B cell (primary cell): ENCODE results near the gene C1QTNF12. TPM values are rescaled to one million over a fixed set of nuclear protein-coding genes. Genes with fewer than 3 reads are reported as not detected.

Experiments
- ATAC-seq: fragments of 200-7000 bp; cut with Tn5 transposase; one replicate; pipeline ENCODE4 v1.10.0; 2021; ENCODE audit warnings: low read depth, mild to moderate bottlenecking, moderate number of reproducible peaks, moderate library complexity
- CTCF ChIA-PET: fragments of 350-600 bp; sonication (Branson Sonifier 250); formaldehyde crosslinking; loops from one replicate; lab custom pipeline; 2021; ENCODE audit warnings: antibody characterized with exemption, inconsistent platforms; lab: Charles Lee
- POLR2A ChIA-PET: fragments of 350-600 bp; sonication (Branson Sonifier 250); formaldehyde crosslinking; loops from one replicate; lab custom pipeline; 2021; ENCODE audit warnings: antibody characterized with exemption; lab: Charles Lee
- DNase-seq: peaks from one replicate; pipeline ENCODE4 v3.0.0; 2013
- H2AFZ ChIP-seq: 2 replicates; pipeline ENCODE4 v1.6.1; 2012; ENCODE audit warnings: mild to moderate bottlenecking, low read depth, low read length; ENCODE audit not compliant: insufficient read depth, poor library complexity, severe bottlenecking
- H3K27ac ChIP-seq, 2 donors: 1 replicate in 1 of 2; 2 replicates in 1 of 2; pipeline ENCODE4 v1.5.1; 2012 to 2013; ENCODE audit warnings: low read length in 2 of 2, mild to moderate bottlenecking in 2 of 2, moderate library complexity in 1 of 2
- H3K27me3 ChIP-seq, 4 experiments: fragments of 200-600 bp in 1 of 4; sonication (generic) in 1 of 4; replicated peaks in 1 of 4; 1 replicate in 2 of 4; 2 replicates in 2 of 4; pipeline versions ENCODE4 v1.6.1 to v1.7.0; 2013 to 2016; ENCODE audit warnings: low read length in 3 of 4, mild to moderate bottlenecking in 2 of 4, mixed read lengths in 1 of 4, moderate library complexity in 1 of 4; ENCODE audit not compliant: insufficient read depth in 4 of 4, control insufficient read depth in 3 of 4; ENCODE audit errors: control extremely low read depth in 1 of 4
- H3K36me3 ChIP-seq, 2 experiments: replicated peaks in 1 of 2; 1 replicate in 1 of 2; 2 replicates in 1 of 2; pipeline versions ENCODE4 v1.6.1 to v1.7.1; 2013; ENCODE audit warnings: low read length in 1 of 2; ENCODE audit not compliant: insufficient read depth in 2 of 2, control insufficient read depth in 1 of 2; ENCODE audit errors: control extremely low read depth in 1 of 2, extremely low read depth in 1 of 2
- H3K4me1 ChIP-seq, 2 donors: fragments of 200-600 bp in 1 of 2; sonication (generic) in 1 of 2; 1 replicate in 1 of 2; 2 replicates in 1 of 2; pipeline versions ENCODE4 v1.5.1 to v1.6.1; 2013 to 2017; ENCODE audit warnings: low read length in 2 of 2; ENCODE audit not compliant: control insufficient read depth in 2 of 2, insufficient read depth in 2 of 2
- H3K4me2 ChIP-seq: replicated peaks from 2 replicates; pipeline ENCODE3; 2012; ENCODE audit warnings: mild to moderate bottlenecking, low read depth, low read length; ENCODE audit not compliant: poor library complexity, severe bottlenecking
- H3K4me3 ChIP-seq, 5 experiments: fragments of 200-600 bp in 1 of 5; sonication (generic) in 1 of 5; 1 replicate in 3 of 5; 2 replicates in 2 of 5; pipeline versions ENCODE4 v1.5.1 to v1.7.0; 2011 to 2016; ENCODE audit warnings: low read length in 4 of 5, mild to moderate bottlenecking in 4 of 5, low read depth in 2 of 5, control low read depth in 1 of 5, moderate library complexity in 1 of 5; ENCODE audit not compliant: insufficient read depth in 1 of 5; ENCODE audit errors: control extremely low read depth in 1 of 5, extremely low read depth in 1 of 5
- H3K79me2 ChIP-seq: fragments of 200-600 bp; sonication (generic); one replicate; pipeline ENCODE4 v1.6.0; 2016; ENCODE audit warnings: low read length; ENCODE audit not compliant: control insufficient read depth, insufficient read depth
- H3K9ac ChIP-seq: fragments of 200-600 bp; sonication (generic); 2 replicates; pipeline ENCODE4 v1.6.1; 2017; ENCODE audit warnings: mild to moderate bottlenecking, low read length, moderate library complexity
- H3K9me3 ChIP-seq, 3 donors: one replicate each; pipeline versions ENCODE4 v1.6.1 to v1.7.1; 2013; ENCODE audit warnings: low read length in 2 of 3; ENCODE audit not compliant: control insufficient read depth in 2 of 3, insufficient read depth in 1 of 3; ENCODE audit errors: control extremely low read depth in 1 of 3
- H4K20me1 ChIP-seq: 2 replicates; pipeline ENCODE4 v1.6.0; 2012; ENCODE audit warnings: mild to moderate bottlenecking, low read length; ENCODE audit not compliant: insufficient read depth, control insufficient read depth, poor library complexity, severe bottlenecking
- H3K27ac Mint-ChIP-seq: one replicate; pipeline ENCODE4 v1.8.0; 2021; ENCODE audit warnings: mixed read lengths
- H3K27me3 Mint-ChIP-seq: one replicate; pipeline ENCODE4 v1.8.0; 2021; ENCODE audit warnings: mixed read lengths
- H3K4me1 Mint-ChIP-seq: one replicate; pipeline ENCODE4 v1.8.0; 2021; ENCODE audit warnings: mixed read lengths
- H3K4me3 Mint-ChIP-seq: one replicate; pipeline ENCODE4 v1.8.0; 2021; ENCODE audit warnings: mixed read lengths
- H3K9me3 Mint-ChIP-seq: one replicate; pipeline ENCODE4 v1.8.0; 2022; ENCODE audit warnings: mixed read lengths; ENCODE audit not compliant: insufficient read depth
- EZH2 ChIP-seq: IDR thresholded peaks from 2 replicates; pipeline ENCODE4 v1.6.1; 2012; ENCODE audit warnings: borderline replicate concordance, low read depth, mild to moderate bottlenecking, moderate library complexity, low read length; ENCODE audit not compliant: insufficient read depth, poor library complexity, severe bottlenecking
- WGBS: methylation state at CpG from one replicate; pipeline ENCODE4 v1.1.5; 2013; ENCODE audit warnings: missing lambda C conversion rate; ENCODE audit not compliant: insufficient coverage; 5-methylcytosine and 5-hydroxymethylcytosine counted together
- intact Hi-C: fragments of 100-400 bp; cut with micrococcal nuclease; formaldehyde crosslinking; loops from one replicate; pipeline ENCODE4 v1.10.0; 2022
- polyA plus RNA-seq: library from polyadenylated mRNA; depleted of rRNA; stranded (reverse); fragments of >200 nt; gene quantifications from 2 replicates; pipeline ENCODE4 v1.2.3, GENCODE V29; 2012
- total RNA-seq, 2 donors: library from RNA; stranded (reverse); fragments of 120-200 nt in 1 of 2; gene quantifications; 1 replicate in 1 of 2; 2 replicates in 1 of 2; pipeline versions ENCODE4 v1.2.3 to v1.2.4, GENCODE V29; 2013 to 2022
- TF ChIP-seq, protein P1 (sequence below): fragments of 200-600 bp; IDR thresholded peaks from one replicate; pipeline ENCODE4 v1.8.0; 2022; ENCODE audit warnings: antibody characterized with exemption, mild to moderate bottlenecking

Gene C1QTNF12
- total and polyA plus RNA-seq, 2 donors (not counting 1 experiment from before 2014, with no cell fraction given): 1.2 to 3.2 TPM

DNA sequence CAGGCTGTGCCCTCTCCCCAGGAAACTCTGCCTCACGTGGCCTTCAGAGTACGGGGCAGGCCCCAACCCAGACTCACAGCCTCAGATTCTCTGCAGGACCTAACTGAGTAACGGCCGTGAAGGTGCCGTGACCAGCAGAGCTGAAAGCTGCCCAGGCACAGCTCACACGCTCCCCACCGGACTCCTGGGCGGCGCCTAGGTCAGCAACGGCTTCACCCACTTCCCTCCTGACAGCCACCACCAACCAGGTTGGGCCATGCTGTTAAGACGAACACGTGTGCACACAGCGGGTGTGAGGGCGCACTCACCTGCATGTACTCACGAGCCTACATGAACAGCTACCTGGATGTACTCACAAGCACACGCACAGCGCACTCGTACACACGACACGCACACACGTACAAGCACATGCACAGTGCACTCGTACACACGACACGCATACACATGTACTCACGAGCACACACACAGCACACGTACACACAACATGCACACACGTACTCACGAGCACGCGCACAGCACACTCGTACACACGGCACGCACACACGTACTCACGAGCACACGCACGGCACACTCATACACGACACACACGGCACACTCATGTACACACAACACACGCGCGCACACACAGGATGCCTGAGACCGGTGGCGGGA lies 23.8 kb downstream of the C1QTNF12 start:
- no peak overlapping the region for H2AFZ ChIP-seq
- Mint-ChIP-seq H3K4me1 (peaks cover 3% of the 10 kb centered on the region), H3K27ac (peak overlapping the region; percentile 59), H3K4me3 (no peak overlapping the region), H3K27me3 (no peaks in the 10 kb centered on the region), H3K9me3 (no peaks in the 10 kb centered on the region)
- ChIA-PET CTCF (interaction anchor here (1.0 kb wide), 1 partner anchor 69 kb away, joined by 3 read pairs; no protein-coding TSS in a partner anchor), POLR2A (no interaction called here)
- no peak overlapping the region for H3K4me3 ChIP-seq
- intact Hi-C loops: no loop called here
- no peak for DNase-seq
- H3K4me1 ChIP-seq: no peaks in the 10 kb centered on the region
- H3K4me2 ChIP-seq: no peak overlapping the region
- ATAC-seq: no peak
- peaks cover 43% of the 10 kb centered on the region for H3K79me2 ChIP-seq
- H3K27ac ChIP-seq: no peak overlapping the region
- TF ChIP-seq, protein P1, sequence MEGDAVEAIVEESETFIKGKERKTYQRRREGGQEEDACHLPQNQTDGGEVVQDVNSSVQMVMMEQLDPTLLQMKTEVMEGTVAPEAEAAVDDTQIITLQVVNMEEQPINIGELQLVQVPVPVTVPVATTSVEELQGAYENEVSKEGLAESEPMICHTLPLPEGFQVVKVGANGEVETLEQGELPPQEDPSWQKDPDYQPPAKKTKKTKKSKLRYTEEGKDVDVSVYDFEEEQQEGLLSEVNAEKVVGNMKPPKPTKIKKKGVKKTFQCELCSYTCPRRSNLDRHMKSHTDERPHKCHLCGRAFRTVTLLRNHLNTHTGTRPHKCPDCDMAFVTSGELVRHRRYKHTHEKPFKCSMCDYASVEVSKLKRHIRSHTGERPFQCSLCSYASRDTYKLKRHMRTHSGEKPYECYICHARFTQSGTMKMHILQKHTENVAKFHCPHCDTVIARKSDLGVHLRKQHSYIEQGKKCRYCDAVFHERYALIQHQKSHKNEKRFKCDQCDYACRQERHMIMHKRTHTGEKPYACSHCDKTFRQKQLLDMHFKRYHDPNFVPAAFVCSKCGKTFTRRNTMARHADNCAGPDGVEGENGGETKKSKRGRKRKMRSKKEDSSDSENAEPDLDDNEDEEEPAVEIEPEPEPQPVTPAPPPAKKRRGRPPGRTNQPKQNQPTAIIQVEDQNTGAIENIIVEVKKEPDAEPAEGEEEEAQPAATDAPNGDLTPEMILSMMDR: no peak
- no peak for TF ChIP-seq EZH2
- WGBS: 91% methylated on average over 44 of the region's 44 CpGs
- no peaks in the 10 kb centered on the region for H3K27me3 ChIP-seq
- peaks cover 0 to 78% of the 10 kb centered on the region in 2 experiments for H3K36me3 ChIP-seq
- H4K20me1 ChIP-seq: peaks cover 86% of the 10 kb centered on the region
- no peak overlapping the region for H3K9ac ChIP-seq
- H3K9me3 ChIP-seq: no peaks in the 10 kb centered on the region

DNA sequence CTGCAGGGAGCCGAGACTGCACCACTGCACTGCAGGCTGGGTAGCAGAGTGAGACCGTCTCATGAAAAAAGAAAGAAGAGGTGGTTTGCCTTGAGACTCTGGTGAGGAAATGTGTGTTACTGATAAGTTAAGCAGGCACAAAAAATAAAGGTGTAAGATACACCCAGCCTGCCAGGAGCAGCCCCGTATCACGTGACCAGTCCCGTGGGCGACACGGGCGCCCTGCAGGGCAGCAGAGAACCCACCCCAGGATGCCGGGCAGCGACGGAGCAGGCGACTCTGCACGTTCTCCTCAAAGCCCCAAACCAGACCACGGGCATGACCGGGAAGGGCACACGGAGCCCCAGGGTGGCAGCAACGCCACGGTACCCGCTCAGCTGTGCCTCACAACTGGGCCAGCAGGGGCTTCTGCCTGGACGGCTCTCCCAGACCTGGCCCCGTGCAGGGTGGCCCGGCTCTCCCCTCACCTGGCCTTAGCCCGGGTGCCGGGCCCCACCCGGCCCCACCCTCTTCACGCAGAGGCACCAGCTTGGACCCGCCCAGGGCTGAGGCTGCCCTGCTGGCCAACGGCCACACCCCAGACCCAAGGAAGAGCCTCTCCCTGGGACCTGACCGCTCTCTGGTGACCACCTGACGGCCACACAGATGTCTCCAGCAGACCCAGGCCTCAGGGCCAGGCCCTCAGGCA lies 24.5 kb downstream of the C1QTNF12 start:
- H3K9ac ChIP-seq: no peak overlapping the region
- Mint-ChIP-seq H3K4me3 (no peak overlapping the region), H3K27me3 (no peaks in the 10 kb centered on the region), H3K9me3 (no peaks in the 10 kb centered on the region), H3K4me1 (peaks cover 3% of the 10 kb centered on the region), H3K27ac (no peak overlapping the region)
- no peak for ATAC-seq
- POLR2A ChIA-PET: no interaction called here
- H3K4me2 ChIP-seq: no peak overlapping the region
- H2AFZ ChIP-seq: no peak overlapping the region
- H4K20me1 ChIP-seq: peaks cover 80% of the 10 kb centered on the region
- H3K79me2 ChIP-seq: peaks cover 36% of the 10 kb centered on the region
- intact Hi-C loops: no loop called here
- peaks cover 0 to 77% of the 10 kb centered on the region in 2 experiments for H3K36me3 ChIP-seq
- 89% methylated on average over 29 of the region's 30 CpGs for WGBS
- no peaks in the 10 kb centered on the region for H3K27me3 ChIP-seq
- H3K4me1 ChIP-seq: no peaks in the 10 kb centered on the region
- CTCF ChIA-PET: interaction anchor here (1.0 kb wide), 1 partner anchor 70 kb away, joined by 3 read pairs; no protein-coding TSS in a partner anchor
- no peak overlapping the region for H3K27ac ChIP-seq
- H3K9me3 ChIP-seq: peaks cover 0 to 3% (median 0%) of the 10 kb centered on the region in 3 donors
- DNase-seq: no peak
- no peak for TF ChIP-seq EZH2
- no peak overlapping the region for H3K4me3 ChIP-seq
